VCaP (cell line): ENCODE results near the gene KRTAP10-2.
A peak's percentile ranks its signal among the peaks of the same experiment; 100 is the strongest.

Experiments
- H3K27ac ChIP-seq: fragments of 450-650 bp; 2 replicates; pipeline ENCODE4 v1.5.1; 2017
- CTCF ChIP-seq: fragments of 450-650 bp; conservative IDR thresholded peaks from 2 replicates; pipeline ENCODE4 v1.5.1; 2017; ENCODE audit warnings: mild to moderate bottlenecking, moderate library complexity

Gene KRTAP10-2

GRCh38 chr21:44522753-44523204, 28.5 kb downstream of the KRTAP10-2 start:
- no peak overlapping the region for H3K27ac ChIP-seq
- no peak for TF ChIP-seq CTCF

- TF ChIP-seq CTCF, result 0 out of 2 replicates have a peak, but pooled peaks have one; percentile 10
- H3K27ac ChIP-seq, result no peak overlapping the region
These were observed 29.2 kb downstream of the KRTAP10-2 start for GRCh38 chr21:44521928-44522752.

- no peak overlapping the region for H3K27ac ChIP-seq
- no peak for TF ChIP-seq CTCF
These were observed 29.9 kb downstream of the KRTAP10-2 start for GRCh38 chr21:44521301-44521927.

GRCh38 chr21:44520326-44521300, 30.7 kb downstream of the KRTAP10-2 start:
- no peak overlapping the region for H3K27ac ChIP-seq
- no peak for TF ChIP-seq CTCF

GRCh38 chr21:44519346-44520325, 31.7 kb downstream of the KRTAP10-2 start:
- TF ChIP-seq CTCF, result no peak
- no peak overlapping the region for H3K27ac ChIP-seq

GRCh38 chr21:44518686-44519085, 32.6 kb downstream of the KRTAP10-2 start:
- no peak for TF ChIP-seq CTCF
- no peak overlapping the region for H3K27ac ChIP-seq
